GM18951 (cell line): ENCODE results near the gene SLC6A18.
"Not testable (repeated sequence)": the region's sequence is repeated elsewhere in the genome, so short reads cannot be mapped to it uniquely, and the experiment has no call there.

ENCODE experiments used
- POLR2A ChIP-seq: IDR thresholded peaks from 4 replicates; pipeline ENCODE4 v1.6.1; 2011; ENCODE audit warnings: mild to moderate bottlenecking; ENCODE audit not compliant: insufficient read length, insufficient read depth; ENCODE audit errors: extremely low read depth
- in situ Hi-C: fragments of 300-500 bp; cut with MboI; formaldehyde crosslinking; loops from one replicate; pipeline ENCODE4 v1.12.0; 2022; ENCODE audit warnings: low sequenced_read_pairs, mixed read lengths, inconsistent platforms; ENCODE audit not compliant: unreplicated experiment

SLC6A18 gene

DNA sequence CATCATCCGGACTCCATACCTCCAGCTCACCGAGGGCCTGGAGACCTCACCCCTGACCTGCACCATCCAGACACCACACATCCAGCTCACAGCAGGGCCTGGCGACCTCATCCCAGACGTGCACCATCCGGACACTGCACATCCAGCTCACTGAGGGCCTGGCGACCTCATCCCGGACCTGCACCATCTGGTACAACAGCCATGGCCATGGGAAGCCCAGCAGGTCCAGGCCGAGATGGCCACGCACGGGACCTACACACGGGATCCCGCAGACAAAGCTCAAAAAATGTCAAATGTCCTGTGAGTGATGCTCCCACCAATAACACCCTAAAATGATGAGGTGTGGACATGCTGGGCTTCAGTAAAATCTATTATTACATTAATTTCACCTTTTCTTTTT lies 60.0 kb downstream of the SLC6A18 start:
- TF ChIP-seq POLR2A, result no peak
- in situ Hi-C loops, result no loop called here

DNA sequence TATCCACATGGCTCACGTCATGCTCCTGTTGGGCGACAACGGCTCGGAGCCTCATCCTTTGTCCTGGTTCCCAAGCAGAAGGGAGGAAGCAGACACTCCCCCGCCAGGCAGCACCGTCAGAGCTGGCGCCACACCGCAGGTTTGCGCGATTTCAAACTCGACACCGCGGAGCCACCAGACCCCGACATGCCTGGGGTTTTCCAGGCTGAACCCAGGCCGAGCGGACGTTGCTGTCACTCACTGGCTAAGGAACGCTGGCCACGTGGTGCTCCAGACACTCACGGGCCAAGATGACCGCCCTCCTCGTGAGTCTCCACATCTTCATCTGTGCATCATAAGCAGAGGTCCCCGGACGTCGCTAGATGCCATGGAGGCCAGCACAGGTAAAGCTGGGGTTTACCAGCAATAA lies 60.7 kb downstream of the SLC6A18 start:
- TF ChIP-seq POLR2A, result no peak
- in situ Hi-C loops, result no loop called here

DNA sequence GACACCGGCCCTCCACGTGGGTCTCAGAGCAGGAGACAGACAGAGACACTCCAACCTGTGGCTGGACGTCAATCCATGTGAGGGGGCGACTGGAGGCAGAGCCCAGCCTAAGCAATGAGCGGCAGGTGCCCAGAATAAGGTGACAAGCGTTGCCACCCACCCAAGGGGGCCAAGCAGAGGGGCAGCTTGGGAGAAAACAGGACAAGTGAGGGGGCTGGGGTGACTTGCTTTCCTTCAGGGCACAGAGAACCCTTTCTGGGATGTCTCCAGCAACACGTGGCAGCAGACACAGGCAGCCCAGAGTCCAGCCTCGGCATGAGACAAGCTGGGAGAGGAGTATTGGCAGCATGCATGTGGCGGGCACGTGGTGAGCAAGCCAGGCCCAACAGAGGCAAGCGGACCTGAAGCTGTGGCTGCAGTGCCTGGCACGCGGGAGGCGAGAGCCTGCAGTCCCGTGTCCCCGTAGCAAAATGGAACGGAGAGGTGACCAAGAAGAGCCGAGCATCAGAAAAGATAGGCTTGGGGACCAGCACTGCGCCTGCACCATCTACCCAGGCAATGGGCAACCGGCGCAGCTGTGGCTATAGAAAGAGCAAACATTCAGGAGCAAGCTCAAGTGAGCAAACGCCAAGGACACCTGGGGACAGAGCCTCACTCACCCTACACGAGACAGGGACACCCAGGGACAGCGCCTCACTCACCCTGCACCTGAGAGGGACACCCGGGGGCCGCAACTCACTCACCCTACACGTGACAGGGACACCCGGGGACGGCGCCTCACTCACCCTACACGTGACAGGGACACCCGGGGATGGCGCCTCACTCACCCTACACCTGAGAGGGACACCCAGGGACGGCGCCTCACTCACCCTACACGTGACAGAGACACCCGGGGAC lies 63.5 kb downstream of the SLC6A18 start:
- TF ChIP-seq POLR2A, result no peak
- in situ Hi-C loops, result no loop called here

DNA sequence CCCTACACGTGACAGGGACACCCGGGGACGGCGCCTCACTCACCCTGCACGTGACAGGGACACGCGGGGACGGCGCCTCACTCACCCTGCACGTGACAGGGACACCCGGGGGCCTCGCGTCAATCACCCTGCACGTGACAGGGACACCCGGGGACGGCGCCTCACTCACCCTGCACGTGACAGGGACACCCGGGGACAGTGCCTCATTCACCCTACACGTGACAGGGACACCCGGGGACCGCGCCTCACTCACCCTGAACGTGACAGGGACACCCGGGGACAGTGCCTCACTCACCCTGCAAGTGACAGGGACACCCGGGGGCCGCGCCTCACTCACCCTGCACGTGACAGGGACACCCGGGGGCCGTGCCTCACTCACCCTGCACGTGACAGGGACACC lies 64.4 kb downstream of the SLC6A18 start:
- in situ Hi-C loops, result not testable (repeated sequence)

DNA sequence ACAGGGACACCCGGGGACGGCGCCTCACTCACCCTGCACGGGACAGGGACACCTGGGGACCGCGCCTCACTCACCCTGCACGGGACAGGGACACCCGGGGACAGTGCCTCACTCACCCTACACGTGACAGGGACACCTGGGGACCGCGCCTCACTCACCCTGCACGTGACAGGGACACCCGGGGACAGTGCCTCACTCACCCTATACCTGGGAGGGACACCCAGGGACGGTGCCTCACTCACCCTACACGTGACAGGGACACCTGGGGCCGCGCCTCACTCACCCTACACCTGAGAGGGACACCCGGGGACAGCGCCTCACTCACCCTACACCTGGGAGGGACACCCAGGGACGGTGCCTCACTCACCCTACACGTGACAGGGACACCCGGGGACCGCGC lies 65.8 kb downstream of the SLC6A18 start:
- in situ Hi-C loops, result not testable (repeated sequence)

DNA sequence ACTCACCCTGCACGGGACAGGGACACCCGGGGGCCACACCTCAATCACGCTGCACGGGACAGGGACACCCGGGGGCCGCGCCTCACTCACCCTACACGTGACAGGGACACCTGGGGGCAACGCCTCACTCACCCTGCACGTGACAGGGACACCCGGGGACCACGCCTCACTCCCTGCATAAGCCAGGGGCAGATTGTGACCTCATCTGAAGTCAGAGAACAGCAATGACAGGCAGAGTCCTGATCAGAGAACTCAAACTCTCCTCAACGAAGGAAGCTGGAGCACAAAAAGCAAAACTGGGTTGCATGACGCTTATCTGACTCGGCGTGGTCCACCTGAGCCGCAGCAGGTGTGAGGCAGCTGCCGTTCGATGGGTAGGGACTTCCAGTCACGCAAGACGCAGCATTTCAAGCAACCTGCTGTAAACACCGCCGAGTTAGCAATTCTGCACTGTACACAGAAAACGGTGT lies 66.5 kb downstream of the SLC6A18 start:
- TF ChIP-seq POLR2A, result no peak
- in situ Hi-C loops, result no loop called here

DNA sequence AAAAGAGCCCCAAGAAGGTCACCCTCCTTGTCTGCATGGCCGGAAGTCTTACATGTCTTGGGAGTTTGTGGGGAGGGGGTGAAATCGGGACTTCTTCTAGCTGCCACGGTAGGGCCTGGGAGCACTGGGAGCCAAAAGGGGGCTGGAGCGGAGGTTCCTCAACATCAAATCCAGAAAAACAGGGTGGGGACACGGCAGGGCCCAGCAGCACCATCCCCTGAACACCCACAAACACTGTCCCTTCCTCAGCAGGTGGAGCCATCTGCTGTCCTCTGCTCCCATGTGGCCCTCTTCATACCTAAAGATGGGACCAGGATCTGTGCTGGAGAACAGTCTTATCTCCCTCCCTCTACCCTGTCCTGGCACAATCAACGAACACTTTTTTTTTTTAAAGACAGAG lies 67.0 kb downstream of the SLC6A18 start:
- TF ChIP-seq POLR2A, result no peak
- in situ Hi-C loops, result no loop called here

DNA sequence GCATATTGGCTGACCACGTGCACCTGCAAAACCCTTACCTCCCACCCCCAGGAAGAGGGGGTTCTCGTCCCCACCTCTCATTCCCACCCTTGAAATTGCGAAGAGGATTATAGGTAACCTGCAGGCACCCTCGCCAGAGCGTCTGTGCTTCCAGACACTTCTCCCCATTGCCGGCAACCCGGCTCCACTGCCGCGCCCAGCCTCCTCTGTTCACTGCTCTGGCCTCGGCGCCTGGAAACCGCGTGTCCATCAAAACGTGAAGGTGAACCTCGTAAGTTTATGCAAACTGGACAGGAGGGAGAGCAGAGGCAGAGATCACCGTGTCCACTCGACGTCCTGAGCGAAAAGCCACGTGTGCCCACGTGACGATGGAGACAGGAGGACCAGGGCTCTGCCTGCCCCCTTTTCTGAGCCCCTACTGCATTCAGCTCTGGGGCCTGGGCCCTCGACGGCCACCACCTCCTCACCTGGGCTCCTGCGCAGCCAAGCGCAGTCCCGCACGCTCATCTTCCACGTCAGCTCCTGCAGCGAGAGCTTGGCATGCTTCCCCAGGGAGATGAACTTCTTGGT lies 67.8 kb downstream of the SLC6A18 start:
- in situ Hi-C loops, result no loop called here
- no peak for TF ChIP-seq POLR2A

DNA sequence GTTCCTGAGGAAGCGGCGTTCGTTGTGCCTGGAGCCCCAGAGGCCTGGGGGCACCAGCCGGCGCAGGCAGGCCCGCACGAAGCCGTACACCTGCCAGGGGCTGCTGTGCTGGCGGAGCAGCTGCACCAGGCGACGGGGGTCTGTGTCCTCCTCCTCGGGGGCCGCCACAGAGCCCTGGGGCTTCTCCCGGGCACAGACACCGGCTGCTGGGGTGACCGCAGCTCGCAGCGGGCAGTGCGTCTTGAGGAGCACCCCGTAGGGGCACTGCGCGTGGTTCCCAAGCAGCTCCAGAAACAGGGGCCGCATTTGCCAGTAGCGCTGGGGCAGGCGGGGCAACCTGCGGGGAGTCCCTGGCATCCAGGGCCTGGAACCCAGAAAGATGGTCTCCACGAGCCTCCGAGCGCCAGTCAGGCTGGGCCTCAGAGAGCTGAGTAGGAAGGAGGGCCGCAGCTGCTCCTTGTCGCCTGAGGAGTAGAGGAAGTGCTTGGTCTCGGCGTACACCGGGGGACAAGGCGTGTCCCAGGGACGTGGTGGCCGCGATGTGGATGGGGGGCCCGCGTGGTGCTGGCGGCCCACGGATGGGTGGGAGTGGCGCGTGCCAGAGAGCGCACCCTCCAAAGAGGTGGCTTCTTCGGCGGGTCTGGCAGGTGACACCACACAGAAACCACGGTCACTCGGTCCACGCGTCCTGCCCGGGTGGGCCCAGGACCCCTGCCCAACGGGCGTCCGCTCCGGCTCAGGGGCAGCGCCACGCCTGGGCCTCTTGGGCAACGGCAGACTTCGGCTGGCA lies 68.4 kb downstream of the SLC6A18 start:
- TF ChIP-seq POLR2A, result no peak
- in situ Hi-C loops, result no loop called here

DNA sequence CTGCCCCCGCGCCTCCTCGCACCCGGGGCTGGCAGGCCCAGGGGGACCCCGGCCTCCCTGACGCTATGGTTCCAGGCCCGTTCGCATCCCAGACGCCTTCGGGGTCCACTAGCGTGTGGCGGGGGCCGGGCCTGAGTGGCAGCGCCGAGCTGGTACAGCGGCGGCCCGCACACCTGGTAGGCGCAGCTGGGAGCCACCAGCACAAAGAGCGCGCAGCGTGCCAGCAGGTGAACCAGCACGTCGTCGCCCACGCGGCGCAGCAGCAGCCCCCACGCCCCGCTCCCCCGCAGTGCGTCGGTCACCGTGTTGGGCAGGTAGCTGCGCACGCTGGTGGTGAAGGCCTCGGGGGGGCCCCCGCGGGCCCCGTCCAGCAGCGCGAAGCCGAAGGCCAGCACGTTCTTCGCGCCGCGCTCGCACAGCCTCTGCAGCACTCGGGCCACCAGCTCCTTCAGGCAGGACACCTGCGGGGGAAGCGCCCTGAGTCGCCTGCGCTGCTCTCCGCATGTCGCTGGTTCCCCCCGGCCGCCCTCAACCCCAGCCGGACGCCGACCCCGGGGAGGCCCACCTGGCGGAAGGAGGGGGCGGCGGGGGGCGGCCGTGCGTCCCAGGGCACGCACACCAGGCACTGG lies 69.1 kb downstream of the SLC6A18 start:
- no peak for TF ChIP-seq POLR2A
- in situ Hi-C loops, result no loop called here

DNA sequence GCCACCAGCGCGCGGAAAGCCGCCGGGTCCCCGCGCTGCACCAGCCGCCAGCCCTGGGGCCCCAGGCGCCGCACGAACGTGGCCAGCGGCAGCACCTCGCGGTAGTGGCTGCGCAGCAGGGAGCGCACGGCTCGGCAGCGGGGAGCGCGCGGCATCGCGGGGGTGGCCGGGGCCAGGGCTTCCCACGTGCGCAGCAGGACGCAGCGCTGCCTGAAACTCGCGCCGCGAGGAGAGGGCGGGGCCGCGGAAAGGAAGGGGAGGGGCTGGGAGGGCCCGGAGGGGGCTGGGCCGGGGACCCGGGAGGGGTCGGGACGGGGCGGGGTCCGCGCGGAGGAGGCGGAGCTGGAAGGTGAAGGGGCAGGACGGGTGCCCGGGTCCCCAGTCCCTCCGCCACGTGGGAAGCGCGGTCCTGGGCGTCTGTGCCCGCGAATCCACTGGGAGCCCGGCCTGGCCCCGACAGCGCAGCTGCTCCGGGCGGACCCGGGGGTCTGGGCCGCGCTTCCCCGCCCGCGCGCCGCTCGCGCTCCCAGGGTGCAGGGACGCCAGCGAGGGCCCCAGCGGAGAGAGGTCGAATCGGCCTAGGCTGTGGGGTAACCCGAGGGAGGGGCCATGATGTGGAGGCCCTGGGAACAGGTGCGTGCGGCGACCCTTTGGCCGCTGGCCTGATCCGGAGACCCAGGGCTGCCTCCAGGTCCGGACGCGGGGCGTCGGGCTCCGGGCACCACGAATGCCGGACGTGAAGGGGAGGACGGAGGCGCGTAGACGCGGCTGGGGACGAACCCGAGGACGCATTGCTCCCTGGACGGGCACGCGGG lies 69.9 kb downstream of the SLC6A18 start, which contains the start of gene TERT:
Gene TERT, minus strand, starts transcription at position 234 of the 815 bp plus-strand sequence. Its CDS starts 79 bp downstream, at position 155.
- in situ Hi-C loops, result no loop called here
- TF ChIP-seq POLR2A, result no peak

DNA sequence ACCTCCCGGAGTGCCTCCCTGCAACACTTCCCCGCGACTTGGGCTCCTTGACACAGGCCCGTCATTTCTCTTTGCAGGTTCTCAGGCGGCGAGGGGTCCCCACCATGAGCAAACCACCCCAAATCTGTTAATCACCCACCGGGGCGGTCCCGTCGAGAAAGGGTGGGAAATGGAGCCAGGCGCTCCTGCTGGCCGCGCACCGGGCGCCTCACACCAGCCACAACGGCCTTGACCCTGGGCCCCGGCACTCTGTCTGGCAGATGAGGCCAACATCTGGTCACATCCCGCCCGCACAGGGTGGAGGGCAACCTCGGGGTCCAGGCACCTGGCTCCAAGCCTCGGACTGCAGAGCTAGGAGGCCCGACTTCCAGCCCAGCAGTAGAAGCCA lies 70.5 kb downstream of the SLC6A18 start:
- TF ChIP-seq POLR2A, result no peak
- in situ Hi-C loops, result no loop called here
